Measurements from ENCODE around the gene HIP1. TPM values are rescaled to one million over a fixed set of nuclear protein-coding genes. Genes with fewer than 3 reads are reported as not detected.
"Not testable (repeated sequence)": the region's sequence is repeated elsewhere in the genome, so short reads cannot be mapped to it uniquely, and the experiment has no call there.

HIP1 gene
- total and polyA plus RNA-seq, 2 donors from 2014 or later, result 11.2 to 50.1 TPM

GRCh38 chr7:75635036-75635435 lies 103.7 kb downstream of the HIP1 start:
- H3K27me3 ChIP-seq (ENCODE audit: control insufficient read depth, insufficient read depth, low read length), result no peaks in the 10 kb centered on the region
- DNase-seq (no peak), FAIRE-seq (no peak)
- H3K27ac ChIP-seq (ENCODE audit: low read depth in 2 of 2, low read length in 2 of 2), result no peak overlapping the region
- no peak overlapping the region for H3K9ac ChIP-seq (ENCODE audit: low read length in 3 of 3)
- H3K4me1 ChIP-seq (ENCODE audit: control insufficient read depth in 2 of 3, insufficient read depth in 2 of 3, low read depth in 1 of 3, low read length in 3 of 3), result peaks cover 0 to 19% (median 16%) of the 10 kb centered on the region in 3 donors
- intact Hi-C loops (cut with DNase I), result no loop called here
- no peak for TF ChIP-seq CTCF (IDR thresholded peaks at IDR 0.05; ENCODE audit: borderline replicate concordance, extremely low read depth, insufficient read depth)
- no peaks in the 10 kb centered on the region for H3K9me3 ChIP-seq (ENCODE audit: control insufficient read depth in 2 of 3, insufficient read depth in 1 of 3, low read length in 3 of 3)
- H3K36me3 ChIP-seq (ENCODE audit: control insufficient read depth in 2 of 3, insufficient read depth in 3 of 3, low read length in 3 of 3), result no peaks in the 10 kb centered on the region
- H3K4me3 ChIP-seq (ENCODE audit: low read length in 3 of 3), result no peak overlapping the region

GRCh38 chr7:75632587-75632986 lies 106.2 kb downstream of the HIP1 start:
- DNase-seq; H3K36me3 ChIP-seq (ENCODE audit: control insufficient read depth in 2 of 3, insufficient read depth in 3 of 3, low read length in 3 of 3); H3K9ac ChIP-seq (ENCODE audit: low read length in 3 of 3); H3K4me3 ChIP-seq (ENCODE audit: low read length in 3 of 3); H3K9me3 ChIP-seq (ENCODE audit: control insufficient read depth in 2 of 3, insufficient read depth in 1 of 3, low read length in 3 of 3); H3K27me3 ChIP-seq (ENCODE audit: control insufficient read depth, insufficient read depth, low read length); intact Hi-C loops (cut with DNase I); FAIRE-seq; H3K27ac ChIP-seq (ENCODE audit: low read depth in 2 of 2, low read length in 2 of 2): not testable (repeated sequence)
- H3K4me1 ChIP-seq (ENCODE audit: control insufficient read depth in 2 of 3, insufficient read depth in 2 of 3, low read depth in 1 of 3, low read length in 3 of 3), result peaks cover 0 to 11% (median 7%) of the 10 kb centered on the region in 3 donors

- intact Hi-C loops (cut with DNase I), result no loop called here
- no peaks in the 10 kb centered on the region for H3K9me3 ChIP-seq (ENCODE audit: control insufficient read depth in 2 of 3, insufficient read depth in 1 of 3, low read length in 3 of 3)
These were observed 107.0 kb downstream of the HIP1 start for GRCh38 chr7:75631711-75632110.

GRCh38 chr7:75630549-75630948 lies 108.2 kb downstream of the HIP1 start:
- no peak overlapping the region for H3K9ac ChIP-seq (ENCODE audit: low read length in 3 of 3)
- no peak overlapping the region for H3K27ac ChIP-seq (ENCODE audit: low read depth in 2 of 2, low read length in 2 of 2)
- DNase-seq, result no peak
- no peaks in the 10 kb centered on the region for H3K4me1 ChIP-seq (ENCODE audit: control insufficient read depth in 2 of 3, insufficient read depth in 2 of 3, low read depth in 1 of 3, low read length in 3 of 3)
- FAIRE-seq, result no peak
- intact Hi-C loops (cut with DNase I), result no loop called here
- H3K9me3 ChIP-seq (ENCODE audit: control insufficient read depth in 2 of 3, insufficient read depth in 1 of 3, low read length in 3 of 3), result no peaks in the 10 kb centered on the region
- H3K36me3 ChIP-seq (ENCODE audit: control insufficient read depth in 2 of 3, insufficient read depth in 3 of 3, low read length in 3 of 3), result no peaks in the 10 kb centered on the region
- H3K4me3 ChIP-seq (ENCODE audit: low read length in 3 of 3), result no peak overlapping the region
- no peaks in the 10 kb centered on the region for H3K27me3 ChIP-seq (ENCODE audit: control insufficient read depth, insufficient read depth, low read length)
- no peak for TF ChIP-seq CTCF (IDR thresholded peaks at IDR 0.05; ENCODE audit: borderline replicate concordance, extremely low read depth, insufficient read depth)

More at GRCh38 chr7:75631711-75632110, 107.0 kb downstream of the HIP1 start:
- Histone ChIP-seq H3K9ac (ENCODE audit: low read length in 3 of 3) (no peak overlapping the region), H3K4me3 (ENCODE audit: low read length in 3 of 3) (no peak overlapping the region), H3K36me3 (ENCODE audit: control insufficient read depth in 2 of 3, insufficient read depth in 3 of 3, low read length in 3 of 3) (no peaks in the 10 kb centered on the region), H3K4me1 (ENCODE audit: control insufficient read depth in 2 of 3, insufficient read depth in 2 of 3, low read depth in 1 of 3, low read length in 3 of 3) (peaks cover 0 to 5% (median 3%) of the 10 kb centered on the region in 3 donors), H3K27ac (ENCODE audit: low read depth in 2 of 2, low read length in 2 of 2) (no peak overlapping the region), H3K27me3 (ENCODE audit: control insufficient read depth, insufficient read depth, low read length) (no peaks in the 10 kb centered on the region)
- no peak for DNase-seq
- no peak for TF ChIP-seq CTCF (IDR thresholded peaks at IDR 0.05; ENCODE audit: borderline replicate concordance, extremely low read depth, insufficient read depth)
- no peak for FAIRE-seq

Measured in kidney (tissue), 14 donors.